GM04504 (cell line): ENCODE measurements around the gene TMEM126A.
"Not testable (repeated sequence)": the region's sequence is repeated elsewhere in the genome, so short reads cannot be mapped to it uniquely, and the experiment has no call there.

Source experiments
- DNase-seq: peaks from one replicate; pipeline ENCODE4 v3.0.0-alpha.2; 2012; ENCODE audit warnings: low read depth

TMEM126A gene

DNA sequence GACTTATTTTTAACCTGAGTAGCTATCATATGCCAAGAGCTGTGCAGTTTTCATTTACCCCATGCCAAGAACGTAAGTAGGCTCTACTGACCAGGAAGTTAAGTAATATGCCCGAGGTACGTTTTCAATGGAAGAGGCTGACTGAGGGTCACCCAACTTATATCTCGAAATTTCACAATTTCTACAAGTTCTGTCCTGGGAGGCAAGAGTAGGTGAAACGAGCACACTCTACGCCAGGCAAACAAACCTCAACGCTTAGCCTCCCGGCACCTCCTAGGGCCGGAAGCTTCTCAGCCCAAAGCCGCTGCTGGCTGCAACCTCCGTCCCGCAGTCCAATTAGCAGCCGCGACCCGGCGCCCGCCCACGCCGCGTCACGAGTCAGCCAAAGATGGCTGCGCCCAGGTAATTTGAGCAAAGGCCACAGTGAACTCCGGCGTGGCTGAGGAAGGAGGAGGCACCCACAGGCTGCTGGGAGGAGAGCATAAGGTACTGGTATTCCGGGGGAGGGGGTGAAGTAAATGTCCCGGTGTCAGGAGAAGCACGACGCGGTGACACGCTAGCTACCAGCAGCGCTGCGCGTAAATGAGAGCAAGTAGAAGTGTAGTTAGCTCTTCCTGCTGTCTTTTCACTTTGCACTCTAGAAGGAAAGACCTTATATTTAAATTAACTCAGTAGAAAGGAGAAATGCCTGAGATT lies at the start of gene TMEM126A:
TSS of gene TMEM126A (plus strand) at position 364 of the 696 bp plus-strand sequence. CDS start 2,289 bp downstream, outside the sequence.
- DNase-seq, result no peak

DNA sequence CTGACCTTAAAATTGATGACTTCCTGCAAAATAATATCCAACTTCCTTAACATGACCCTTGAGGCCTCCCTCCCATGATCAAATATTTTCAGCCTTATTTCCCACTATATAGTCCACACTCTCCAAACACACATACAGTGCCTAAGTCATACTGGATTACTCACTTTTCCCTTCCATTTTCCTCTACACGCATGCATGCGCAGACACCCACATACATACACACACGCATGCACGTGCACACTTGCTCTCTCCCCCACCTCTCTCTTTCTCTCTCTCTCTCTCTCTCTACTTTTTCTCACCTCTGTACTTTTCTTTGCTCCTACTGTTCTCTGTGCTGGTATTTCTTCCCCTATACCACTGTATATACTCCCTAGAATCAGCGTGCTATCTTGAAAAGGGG lies 48.7 kb upstream of the TMEM126A start:
- no peak for DNase-seq

DNA sequence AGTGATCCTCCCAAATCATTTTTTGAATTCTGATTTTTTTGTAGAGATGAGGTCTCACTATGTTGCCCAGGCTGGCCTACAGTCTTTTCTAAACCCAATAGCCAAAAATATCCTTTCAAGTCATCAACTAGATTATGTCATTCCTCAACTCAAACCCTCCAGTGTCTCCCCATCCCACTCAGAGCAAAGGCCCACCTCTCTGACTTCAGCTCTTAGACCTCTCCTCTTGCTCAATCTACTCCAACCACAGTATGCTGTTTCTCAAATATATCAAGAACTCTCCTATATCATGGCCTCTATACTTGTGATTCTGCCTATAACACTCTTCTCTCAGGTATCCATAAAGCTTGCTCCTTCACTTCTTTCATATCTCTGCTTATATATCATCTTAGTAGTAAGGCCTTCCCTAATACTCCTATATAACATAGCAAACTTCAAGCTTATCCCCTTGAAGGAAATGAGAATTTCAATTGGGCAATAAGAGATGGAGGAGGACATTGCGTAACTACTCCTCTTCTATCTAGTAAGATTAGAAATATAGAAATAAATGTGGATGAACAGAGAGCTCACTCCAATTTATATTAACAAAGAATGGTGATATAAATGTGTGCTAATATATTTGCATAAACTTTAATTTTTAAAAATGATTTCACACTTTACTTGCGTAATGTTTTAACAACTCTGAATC lies 45.1 kb upstream of the TMEM126A start:
- DNase-seq, result no peak

DNA sequence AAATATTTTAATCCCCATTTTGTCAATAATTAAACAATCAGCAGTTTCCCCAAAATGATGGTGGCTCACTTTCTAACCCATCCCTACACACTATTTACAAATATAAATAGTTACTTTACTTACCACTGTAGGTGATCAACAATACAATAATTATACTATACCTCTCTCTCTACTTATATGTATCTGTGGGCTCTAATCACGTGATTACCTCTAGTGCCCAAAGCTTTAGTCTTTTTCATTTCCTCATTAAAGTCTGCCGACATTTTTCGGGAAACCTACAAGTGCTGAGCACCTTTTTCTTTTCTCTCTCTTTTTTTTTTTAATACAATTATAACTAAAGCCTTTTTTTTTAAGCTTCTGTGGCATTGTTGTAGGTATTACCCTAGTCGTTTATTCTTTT lies 44.5 kb upstream of the TMEM126A start:
- no peak for DNase-seq

DNA sequence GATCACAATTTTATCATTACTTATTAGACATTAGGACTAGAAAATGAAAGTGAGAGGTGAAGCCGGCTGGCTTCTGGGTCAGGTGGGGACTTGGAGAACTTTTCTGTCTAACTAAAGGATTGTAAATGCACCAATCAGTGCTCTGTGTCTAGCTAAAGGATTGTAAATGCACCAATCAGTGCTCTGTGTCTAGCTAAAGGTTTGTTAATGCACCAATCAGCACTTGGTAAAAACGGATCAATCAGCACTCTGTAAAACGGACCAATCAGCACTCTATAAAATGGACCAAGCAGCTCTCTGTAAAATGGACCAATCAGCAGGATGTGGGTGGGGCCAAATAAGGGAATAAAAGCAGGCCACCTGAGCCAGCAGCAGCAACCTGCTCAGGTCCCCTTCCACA lies 41.5 kb upstream of the TMEM126A start:
- not testable (repeated sequence) for DNase-seq

DNA sequence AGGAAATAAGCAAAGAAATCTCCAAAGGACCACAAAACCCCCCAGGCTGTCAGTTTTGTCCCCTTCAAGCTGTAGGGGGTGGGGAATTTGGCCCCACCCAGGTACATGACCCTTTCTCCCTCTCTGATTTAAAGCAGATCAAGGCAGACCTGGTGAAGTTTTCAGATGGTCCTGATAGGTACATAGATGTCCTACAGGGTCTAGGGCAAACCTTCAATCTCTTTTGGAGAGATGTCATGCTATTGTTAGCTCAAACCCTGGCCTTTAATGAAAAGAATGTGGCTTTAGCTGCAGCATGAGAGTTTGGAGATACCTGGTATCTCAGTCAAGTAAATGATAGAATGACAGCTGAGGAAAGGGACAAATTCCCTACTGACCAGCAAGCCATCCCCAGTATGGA lies 39.1 kb upstream of the TMEM126A start:
- not testable (repeated sequence) for DNase-seq

DNA sequence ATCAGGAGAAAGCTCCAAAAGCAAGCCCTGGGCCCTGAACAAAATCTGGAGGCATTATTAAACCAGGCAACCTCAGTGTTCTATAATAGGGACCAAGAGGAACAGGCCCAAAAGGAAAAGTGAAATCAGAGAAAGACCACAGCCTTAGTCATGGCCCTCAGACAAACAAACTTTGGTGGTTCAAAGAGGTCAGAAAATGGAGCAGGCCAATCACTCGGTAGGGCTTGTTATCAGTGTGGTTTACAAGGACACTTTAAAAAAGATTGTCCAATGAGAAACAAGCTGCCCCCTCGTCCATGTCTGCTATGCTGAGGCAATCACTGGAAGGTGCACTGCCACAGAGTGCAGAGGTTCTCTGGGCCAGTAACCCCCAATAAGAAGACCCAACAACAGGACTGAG lies 38.5 kb upstream of the TMEM126A start:
- DNase-seq, result not testable (repeated sequence)

DNA sequence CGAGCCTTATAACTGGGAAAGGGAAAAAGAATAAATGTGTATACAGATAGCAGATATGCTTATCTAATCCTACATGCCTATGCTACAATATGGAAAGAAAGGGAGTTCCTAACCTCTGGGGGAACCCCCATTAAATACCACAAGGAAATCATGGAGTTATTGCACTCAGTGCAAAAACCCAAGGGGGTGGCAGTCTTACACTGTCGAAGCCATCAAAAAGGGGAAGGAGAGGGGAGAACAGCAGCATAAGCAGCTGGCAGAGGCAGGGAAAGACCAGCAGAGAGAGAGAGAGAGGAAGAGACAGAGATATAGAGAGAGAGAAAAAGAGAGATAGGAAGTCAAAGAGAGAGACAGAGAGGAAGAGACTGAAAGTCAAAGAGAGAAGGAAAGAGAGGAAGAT lies 36.1 kb upstream of the TMEM126A start:
- DNase-seq, result not testable (repeated sequence)

DNA sequence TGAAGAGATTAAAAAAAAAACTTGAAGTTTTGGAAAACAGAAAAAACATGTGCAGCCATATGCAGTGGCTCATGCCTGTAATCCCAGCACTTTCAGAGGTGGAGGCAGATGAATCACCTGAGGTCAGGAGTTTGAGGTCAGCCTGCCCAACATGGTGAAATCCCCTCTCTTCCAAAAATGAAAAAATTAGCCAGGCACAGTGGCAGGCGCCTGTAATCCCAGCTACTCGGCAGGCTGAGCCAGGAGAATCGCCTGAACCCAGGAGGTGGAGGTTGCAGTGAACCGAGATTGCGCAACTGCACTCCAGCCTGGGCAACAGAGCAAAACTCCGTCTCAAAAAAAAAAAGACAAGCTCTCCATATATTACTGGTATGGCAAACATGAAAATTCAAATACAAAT lies 28.3 kb upstream of the TMEM126A start:
- DNase-seq, result no peak

DNA sequence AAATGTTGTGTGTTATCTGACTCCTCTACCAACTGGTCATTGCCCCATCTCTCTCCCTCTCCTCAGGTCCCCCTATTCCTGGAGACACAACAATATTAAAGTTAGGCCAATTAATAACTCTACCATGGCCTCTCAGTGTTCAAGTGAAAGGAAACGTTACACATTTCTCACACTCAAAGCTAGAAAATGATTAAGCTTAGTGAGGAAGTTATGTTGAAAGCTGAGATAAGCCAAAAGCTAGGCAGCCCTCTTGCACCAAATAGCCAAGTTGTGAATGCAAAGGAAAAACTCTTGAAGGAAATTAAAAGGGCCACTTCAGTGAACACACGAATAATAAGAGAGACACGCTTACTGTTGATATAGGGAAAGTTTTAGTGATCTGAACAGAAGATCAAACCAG lies 27.5 kb upstream of the TMEM126A start:
- DNase-seq, result no peak

DNA sequence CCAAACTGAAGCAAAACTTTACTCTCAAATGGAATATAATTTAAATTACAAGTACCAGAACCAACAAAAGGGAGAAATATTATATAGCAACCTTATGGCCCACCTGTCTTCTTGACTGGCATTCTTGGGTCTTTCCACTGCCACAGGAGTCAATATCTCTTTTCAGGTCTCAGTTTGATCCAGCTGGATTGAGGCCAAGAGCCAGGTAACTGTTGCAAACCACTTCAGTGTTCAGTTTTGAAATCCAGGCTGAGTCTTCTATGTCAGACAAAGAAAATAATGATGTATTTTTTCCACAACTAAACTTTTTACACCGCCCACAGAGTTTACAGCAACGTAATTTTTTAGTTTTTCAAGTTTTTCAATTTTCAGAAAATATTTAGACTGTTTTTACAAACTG lies 21.3 kb upstream of the TMEM126A start:
- DNase-seq, result no peak

DNA sequence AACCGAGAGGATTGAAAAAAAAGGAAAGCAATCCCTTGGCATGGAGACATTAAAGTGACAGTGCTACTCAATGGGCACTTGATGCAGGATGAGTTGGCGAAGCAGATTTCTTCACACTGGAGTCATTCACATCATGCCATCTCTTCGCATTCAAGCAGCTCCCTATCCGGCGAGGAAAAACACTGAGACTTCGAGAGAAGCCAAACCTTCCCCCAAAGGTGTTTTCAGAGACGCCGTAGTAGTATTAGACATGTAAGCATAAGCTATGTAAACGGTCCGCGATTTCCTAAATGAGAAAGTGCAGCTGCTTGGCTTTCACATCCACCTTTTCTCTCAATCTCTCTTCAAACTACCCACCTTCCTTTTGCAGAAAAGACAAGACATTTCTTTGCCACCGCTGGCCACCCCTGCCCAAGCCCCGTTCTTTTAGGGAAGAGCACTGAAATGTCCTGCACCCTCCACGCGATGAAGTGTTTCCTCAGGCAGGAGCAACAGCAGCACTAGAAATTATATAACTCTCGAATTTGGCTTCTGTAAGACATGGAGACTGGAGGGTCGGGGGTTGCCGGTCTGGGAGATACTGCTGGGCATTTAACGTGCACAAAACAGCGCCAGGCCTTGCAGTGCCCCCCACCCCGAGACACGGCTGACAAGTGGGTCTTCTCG lies 20.3 kb upstream of the TMEM126A start, which contains the start of gene DLG2:
TSS of gene DLG2 (minus strand) at position 13 of the 666 bp plus-strand sequence.
- DNase-seq, result no peak

DNA sequence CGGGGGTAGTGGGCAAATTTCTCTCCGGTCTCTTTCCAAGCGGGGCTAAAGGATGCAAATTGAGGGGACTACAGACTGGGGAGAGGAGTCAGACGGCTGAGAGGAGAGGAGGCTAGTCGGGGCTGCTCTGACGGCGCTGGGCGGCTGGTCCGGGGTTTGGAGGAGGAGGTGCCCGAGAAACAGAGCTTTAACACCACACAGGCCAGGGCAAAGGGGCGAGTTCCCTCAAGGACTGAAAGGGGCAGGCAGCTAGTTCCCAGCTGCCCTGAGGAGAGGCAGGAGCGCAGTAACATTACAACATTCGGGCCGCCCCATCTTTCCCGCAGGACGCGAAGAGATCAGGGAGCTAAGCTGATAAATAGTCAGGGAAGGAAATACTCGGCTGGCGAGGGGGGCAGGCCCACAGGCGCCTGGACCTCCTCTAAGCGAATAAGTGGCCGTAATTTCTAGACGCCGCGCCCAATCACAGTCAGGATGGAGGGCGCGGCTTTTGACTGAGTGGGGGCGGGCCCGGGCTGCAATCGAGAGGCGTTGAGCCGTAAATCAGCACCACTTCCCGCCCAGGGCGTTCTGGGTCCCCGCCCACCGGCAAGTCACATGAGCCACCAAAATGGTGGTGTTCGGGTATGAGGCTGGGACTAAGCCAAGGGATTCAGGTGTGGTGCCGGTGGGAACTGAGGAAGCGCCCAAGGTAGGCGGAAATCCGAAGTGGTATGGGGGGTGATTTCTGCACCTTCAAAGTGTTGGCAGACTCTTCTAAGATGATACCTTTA lies 19.6 kb upstream of the TMEM126A start, which contains the start of gene TMEM126B:
TSS of gene TMEM126B (plus strand) at position 596 of the 773 bp plus-strand sequence. CDS start at position 611, 15 bp downstream.
- peak; percentile 94 for DNase-seq

DNA sequence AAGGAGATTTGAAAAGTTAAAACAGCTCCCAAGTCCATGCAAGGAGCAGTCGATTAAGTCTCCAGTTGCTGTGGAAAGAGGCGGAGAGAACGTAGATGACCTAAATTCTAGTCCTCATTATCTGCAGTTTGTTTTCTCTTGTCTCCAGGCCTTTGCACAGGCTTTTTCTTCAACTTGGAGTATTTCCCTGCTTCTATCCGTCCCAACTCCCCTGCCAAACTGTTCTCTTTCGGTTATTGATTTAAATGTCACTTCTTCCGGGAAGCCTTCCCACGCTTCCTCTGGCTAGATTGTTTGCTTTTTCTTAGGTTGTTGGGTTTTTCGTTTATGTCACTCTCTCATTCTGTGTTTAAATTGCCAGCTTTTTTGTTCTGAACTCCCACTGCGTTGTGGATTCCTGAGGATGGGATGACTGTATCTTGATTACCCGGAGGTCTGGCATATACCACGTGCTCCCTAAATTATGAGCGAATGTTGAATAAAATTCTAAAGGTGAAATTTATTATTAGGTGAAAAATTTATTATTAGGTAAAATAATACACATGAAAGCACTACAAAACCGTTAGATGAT lies 18.9 kb upstream of the TMEM126A start:
- DNase-seq, result no peak

DNA sequence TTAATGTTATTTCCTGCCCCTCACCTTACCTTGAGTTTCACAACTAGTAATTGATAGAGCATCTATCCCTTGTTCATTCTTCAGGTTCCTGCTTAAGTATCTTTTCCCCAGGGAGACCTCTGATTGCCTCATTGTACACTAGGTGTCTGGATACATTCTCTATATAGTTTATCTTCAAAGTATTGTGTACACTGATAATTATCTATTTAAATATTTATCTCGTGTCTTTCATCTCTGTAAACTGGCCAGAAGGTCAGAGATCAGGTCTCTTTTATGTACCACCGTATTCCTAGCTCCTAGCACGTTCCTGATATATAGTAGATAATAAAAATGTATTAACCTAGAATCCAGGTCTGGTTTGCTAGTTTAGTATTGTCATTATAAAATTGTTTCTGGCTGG lies 13.0 kb upstream of the TMEM126A start:
- no peak for DNase-seq

DNA sequence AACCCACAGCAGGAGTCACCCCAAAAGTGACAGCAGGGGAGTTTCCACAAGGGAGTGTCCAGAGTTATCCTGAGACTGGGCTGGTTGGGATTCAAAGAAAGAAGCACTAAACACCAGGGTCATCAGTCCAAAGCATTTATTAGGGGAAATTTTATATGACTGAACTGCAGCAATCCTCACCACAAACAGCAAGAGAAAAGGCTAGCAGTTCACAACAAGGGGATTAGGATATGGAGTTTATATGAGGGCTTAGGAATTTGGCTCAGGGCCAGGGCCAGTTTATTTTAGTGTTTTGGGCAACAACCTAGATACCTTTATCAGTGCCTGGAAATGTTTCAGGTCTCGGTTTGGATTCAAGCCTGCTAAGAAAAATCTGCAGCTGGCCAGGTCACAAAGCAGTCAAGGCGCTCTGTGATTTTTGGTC lies 4.6 kb upstream of the TMEM126A start:
- no peak for DNase-seq

DNA sequence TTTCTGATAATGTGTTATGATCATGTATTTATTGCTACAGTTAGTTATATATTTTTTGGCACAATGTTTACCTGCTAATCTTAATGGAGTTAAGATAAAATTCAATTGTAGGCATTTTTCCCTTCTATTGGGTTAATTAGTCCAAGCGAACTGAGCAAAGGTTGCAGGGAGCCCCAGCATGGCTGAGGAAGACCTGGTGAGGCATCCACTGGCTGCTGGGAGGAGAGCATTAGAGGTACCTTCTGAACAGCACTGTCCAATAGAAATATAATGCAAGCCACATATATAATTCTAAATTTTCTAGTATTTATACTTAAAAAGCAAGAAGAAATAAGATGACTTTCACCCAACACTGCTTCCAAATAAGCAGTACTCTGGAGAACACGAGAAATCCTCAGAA lies 689 bp upstream of the TMEM126A start:
- no peak for DNase-seq

DNA sequence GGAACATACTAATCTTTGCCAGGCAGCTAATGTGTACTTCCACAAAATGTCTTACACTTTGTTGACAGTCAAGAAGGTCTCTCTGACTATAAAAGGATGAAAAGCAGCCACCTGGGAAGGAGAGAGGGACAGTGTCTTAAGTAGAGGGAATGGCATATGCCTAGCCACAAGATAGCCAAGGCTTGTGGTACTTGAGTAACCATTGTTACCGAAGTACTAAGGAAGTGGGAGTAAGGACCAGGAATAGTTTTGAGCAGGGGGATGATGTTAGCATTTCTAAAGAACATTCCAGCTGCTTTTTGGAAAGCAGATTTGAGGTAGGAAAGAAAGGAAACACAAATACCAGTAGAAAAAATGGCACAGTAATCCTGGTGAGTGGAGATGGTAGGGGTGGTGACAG lies 3.4 kb downstream of the TMEM126A start:
- no peak for DNase-seq

DNA sequence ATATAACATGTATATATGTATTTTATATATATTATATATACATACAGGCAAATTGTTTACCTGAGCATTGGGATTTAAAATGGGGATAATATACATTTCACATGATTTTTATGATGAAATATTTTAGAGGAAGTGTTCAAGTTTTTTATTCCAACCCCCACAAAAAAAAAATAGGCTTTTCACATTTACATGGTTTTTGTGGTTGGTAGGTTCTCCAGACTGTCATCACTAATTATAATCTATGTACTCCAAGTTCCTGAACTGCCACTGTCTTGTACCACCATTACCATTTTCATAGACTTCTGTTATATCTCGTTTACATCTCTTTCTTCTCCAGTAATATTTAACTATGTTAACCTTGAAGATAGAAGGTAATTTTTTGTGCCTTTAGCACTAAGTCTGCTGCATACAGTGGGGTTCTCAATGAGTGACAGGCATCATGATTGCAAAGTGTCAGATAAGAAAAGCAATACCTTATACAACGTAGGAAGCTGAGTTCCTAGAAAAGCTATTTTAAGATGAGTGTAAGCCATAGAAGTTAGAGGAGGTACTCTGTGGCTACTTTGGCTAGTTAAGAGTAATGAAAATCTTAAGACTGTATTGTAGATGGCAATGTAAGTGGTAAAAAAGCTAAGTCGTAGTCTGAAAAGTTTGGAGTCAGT lies 5.2 kb downstream of the TMEM126A start:
- no peak for DNase-seq

DNA sequence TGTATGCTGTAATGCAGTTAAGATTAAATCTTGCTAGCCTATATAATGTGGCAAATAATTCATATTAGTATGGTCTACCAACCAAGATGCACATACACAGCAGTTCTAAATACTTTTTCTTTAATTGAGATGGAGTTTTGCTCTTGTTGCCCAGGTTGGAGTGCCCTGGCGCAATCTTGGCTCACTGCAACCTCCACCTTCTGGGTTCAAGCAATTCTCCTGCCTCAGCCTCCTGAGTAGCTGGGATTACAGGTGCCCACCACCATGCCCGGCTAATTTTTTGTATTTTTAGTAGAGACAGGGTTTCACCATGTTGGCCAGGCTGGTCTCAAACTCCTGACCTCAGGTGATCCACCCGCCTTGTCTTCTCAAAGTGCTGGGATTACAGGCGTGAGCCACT lies 6.6 kb downstream of the TMEM126A start:
- DNase-seq, result not testable (repeated sequence)

DNA sequence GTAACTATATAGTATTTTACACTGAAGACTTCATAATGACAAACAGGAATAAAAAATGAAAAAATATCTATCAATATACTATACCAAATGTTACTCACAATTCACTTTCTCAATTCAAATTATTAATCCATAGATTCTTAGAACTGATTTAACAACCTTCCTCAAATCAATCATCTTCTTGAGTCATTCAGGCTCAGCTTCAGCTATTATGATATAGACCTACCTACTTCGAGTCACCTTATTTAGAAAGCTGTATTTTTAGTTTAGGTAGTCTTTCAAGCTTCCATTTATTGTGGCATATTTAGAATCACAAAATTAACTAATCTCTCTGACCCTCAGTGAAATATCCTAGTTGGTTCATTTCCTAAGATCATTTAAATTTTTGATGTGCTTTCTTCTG lies 9.0 kb downstream of the TMEM126A start:
- DNase-seq, result no peak
